Transverse colon (tissue), 4 donors: ENCODE measurements around the gene SETD5.
A peak's percentile ranks its signal among the peaks of the same experiment; 100 is the strongest.

ENCODE experiments used
- EP300 ChIP-seq: sonication (generic); formaldehyde crosslinking; IDR thresholded peaks from one replicate; pipeline ENCODE4 v1.6.1; 2017; ENCODE audit warnings: antibody characterized with exemption, low read depth
- POLR2A ChIP-seq: fragments of 450-650 bp; IDR thresholded peaks from one replicate; pipeline ENCODE4 v1.6.1; 2016; ENCODE audit warnings: antibody characterized with exemption, mild to moderate bottlenecking, moderate library complexity
- POLR2AphosphoS5 ChIP-seq, 3 donors: sonication (generic); formaldehyde crosslinking; IDR thresholded peaks; one replicate each; pipeline ENCODE4 v1.6.1; 2016; ENCODE audit warnings: antibody characterized with exemption in 3 of 3
- TF ChIP-seq, protein P1 (sequence below), 5 experiments: fragments of 200-600 bp in 3 of 5; fragments of 450-650 bp in 2 of 5; sonication (generic) in 3 of 5; IDR thresholded peaks; 1 replicate in 2 of 5; 2 replicates in 3 of 5; pipeline ENCODE4 v1.5.1; 2016 to 2017; ENCODE audit warnings: antibody characterized with exemption in 5 of 5, inconsistent platforms in 3 of 5, mild to moderate bottlenecking in 2 of 5, moderate library complexity in 1 of 5

GRCh38 chr3:9396301-9396631 lies 1.1 kb upstream of the SETD5 start:
- peak; percentile 78 for TF ChIP-seq POLR2A
- TF ChIP-seq, protein P1, sequence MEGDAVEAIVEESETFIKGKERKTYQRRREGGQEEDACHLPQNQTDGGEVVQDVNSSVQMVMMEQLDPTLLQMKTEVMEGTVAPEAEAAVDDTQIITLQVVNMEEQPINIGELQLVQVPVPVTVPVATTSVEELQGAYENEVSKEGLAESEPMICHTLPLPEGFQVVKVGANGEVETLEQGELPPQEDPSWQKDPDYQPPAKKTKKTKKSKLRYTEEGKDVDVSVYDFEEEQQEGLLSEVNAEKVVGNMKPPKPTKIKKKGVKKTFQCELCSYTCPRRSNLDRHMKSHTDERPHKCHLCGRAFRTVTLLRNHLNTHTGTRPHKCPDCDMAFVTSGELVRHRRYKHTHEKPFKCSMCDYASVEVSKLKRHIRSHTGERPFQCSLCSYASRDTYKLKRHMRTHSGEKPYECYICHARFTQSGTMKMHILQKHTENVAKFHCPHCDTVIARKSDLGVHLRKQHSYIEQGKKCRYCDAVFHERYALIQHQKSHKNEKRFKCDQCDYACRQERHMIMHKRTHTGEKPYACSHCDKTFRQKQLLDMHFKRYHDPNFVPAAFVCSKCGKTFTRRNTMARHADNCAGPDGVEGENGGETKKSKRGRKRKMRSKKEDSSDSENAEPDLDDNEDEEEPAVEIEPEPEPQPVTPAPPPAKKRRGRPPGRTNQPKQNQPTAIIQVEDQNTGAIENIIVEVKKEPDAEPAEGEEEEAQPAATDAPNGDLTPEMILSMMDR (IDR thresholded peaks at IDR 0.05) = no peak
- TF ChIP-seq EP300 = no peak
- peak; percentile 48 to 75 (median 54) for TF ChIP-seq POLR2AphosphoS5 (IDR thresholded peaks at IDR 0.05)
